GM20431 (cell line): ENCODE data around the gene ELL3.
"Not testable (repeated sequence)": the region's sequence is repeated elsewhere in the genome, so short reads cannot be mapped to it uniquely, and the experiment has no call there.

ENCODE experiments used
- in situ Hi-C: fragments of 300-500 bp; cut with MseI, MboI; formaldehyde crosslinking; loops from one replicate; pipeline ENCODE4 v1.15.0; 2020; ENCODE audit warnings: low sequenced_read_pairs; ENCODE audit not compliant: unreplicated experiment

Gene ELL3

GRCh38 chr15:43792761-43793476, 16.2 kb upstream of the ELL3 start:
- in situ Hi-C loops, result no loop called here

GRCh38 chr15:43791993-43792760, 15.4 kb upstream of the ELL3 start, which contains the start of gene SERF2:
Gene SERF2 (plus strand): TSS chr15:43792320. CDS start chr15:43792377, 57 bp downstream.
- in situ Hi-C loops, result no loop called here

GRCh38 chr15:43789409-43789808, 12.6 kb upstream of the ELL3 start:
- in situ Hi-C loops, result no loop called here

- in situ Hi-C loops, result no loop called here
These were observed 2.2 kb upstream of the ELL3 start for GRCh38 chr15:43779016-43779415.

GRCh38 chr15:43777267-43777914, 625 bp upstream of the ELL3 start:
- in situ Hi-C loops, result no loop called here

GRCh38 chr15:43776101-43776717, 557 bp downstream of the ELL3 start:
- in situ Hi-C loops, result no loop called here

- in situ Hi-C loops, result no loop called here
These were observed 1.3 kb downstream of the ELL3 start for GRCh38 chr15:43775411-43775965.

- in situ Hi-C loops, result no loop called here
These were observed 2.7 kb downstream of the ELL3 start for GRCh38 chr15:43774062-43774461.

- in situ Hi-C loops, result no loop called here
These were observed 4.1 kb downstream of the ELL3 start for GRCh38 chr15:43772624-43773023.

- in situ Hi-C loops, result no loop called here
These were observed 5.0 kb downstream of the ELL3 start for GRCh38 chr15:43771816-43772215.

- in situ Hi-C loops, result no loop called here
These were observed 7.1 kb downstream of the ELL3 start for GRCh38 chr15:43769584-43770228.

- in situ Hi-C loops, result no loop called here
These were observed 12.8 kb downstream of the ELL3 start for GRCh38 chr15:43763819-43764446.

GRCh38 chr15:43762824-43763223, 13.9 kb downstream of the ELL3 start:
- in situ Hi-C loops, result no loop called here

- in situ Hi-C loops, result no loop called here
These were observed 24.9 kb downstream of the ELL3 start for GRCh38 chr15:43751885-43752284.

GRCh38 chr15:43749690-43750345, 26.9 kb downstream of the ELL3 start:
- in situ Hi-C loops, result no loop called here

- in situ Hi-C loops, result no loop called here
These were observed 28.4 kb downstream of the ELL3 start for GRCh38 chr15:43748376-43748775.

- in situ Hi-C loops, result not testable (repeated sequence)
These were observed 29.9 kb downstream of the ELL3 start for GRCh38 chr15:43746903-43747309.

- in situ Hi-C loops, result not testable (repeated sequence)
These were observed 30.4 kb downstream of the ELL3 start, which contains the start of gene PDIA3 for GRCh38 chr15:43746245-43746902. Gene PDIA3 (plus strand): TSS chr15:43746438. CDS start chr15:43746540, 102 bp downstream.
